HCT116 (cell line): ENCODE measurements around the gene PTPRR. TPM values are rescaled to one million over a fixed set of nuclear protein-coding genes. Genes with fewer than 3 reads are reported as not detected.

Experiments used
- ATAC-seq: fragments of 200-7000 bp; cut with Tn5 transposase; 2 replicates; pipeline ENCODE4 v1.9.1; 2020; ENCODE audit warnings: mild to moderate bottlenecking, moderate library complexity
- BruUV-seq: library from RNA; stranded (reverse); fragments of 400-500 nt; replicated peaks from 2 replicates; lab custom pipeline; 2021; lab: Mats Ljungman, UMichigan
- CTCF ChIA-PET: fragments of 300-600 bp; sonication (Branson Sonifier 250); formaldehyde crosslinking; loops from one replicate; lab custom pipeline; 2021; ENCODE audit warnings: antibody characterized with exemption; lab: Charles Lee
- POLR2A ChIA-PET: fragments of 300-600, 350-600 bp; sonication (Branson Sonifier 250); formaldehyde crosslinking; loops from one replicate; lab custom pipeline; 2021; ENCODE audit warnings: antibody characterized with exemption; lab: Charles Lee
- RAD21 ChIA-PET, 2 experiments: fragments of 300-600 bp; sonication (Branson Sonifier 250); formaldehyde crosslinking; loops; one replicate each; lab custom pipeline; 2023; ENCODE audit warnings: low total read pairs in 2 of 2; ENCODE audit not compliant: uncharacterized antibody in 2 of 2, unreplicated experiment in 2 of 2, low non-redundant PET in 1 of 2; lab: Charles Lee
- DNase-seq: peaks from one replicate; pipeline ENCODE4 v3.0.0-alpha.2; 2010; ENCODE audit warnings: low read depth, low spot score
- H2AFZ ChIP-seq: fragments of 200-600 bp; shearing (Covaris generic), sonication (generic); 2 replicates; pipeline ENCODE4 v1.6.1; 2017; ENCODE audit warnings: low read depth, mixed run types, mixed read lengths, antibody characterized with exemption, low read length; ENCODE audit not compliant: poor library complexity, severe bottlenecking
- H3K27ac ChIP-seq: 2 replicates; pipeline ENCODE4 v1.5.1; 2012; ENCODE audit warnings: low read depth, low read length
- H3K27me3 ChIP-seq: fragments of 200-600 bp; sonication (generic); 2 replicates; pipeline ENCODE4 v1.6.1; 2016; ENCODE audit warnings: mixed run types, low read length, mixed read lengths; ENCODE audit not compliant: insufficient read depth
- H3K36me3 ChIP-seq, 2 experiments: fragments of 200-500 bp in 1 of 2; fragments of 200-600 bp in 1 of 2; sonication (Bioruptor generic) in 1 of 2; sonication (generic) in 1 of 2; 2 replicates each; pipeline versions ENCODE4 v1.5.1 to v1.6.1; 2014 to 2016; ENCODE audit warnings: low read length in 2 of 2, inconsistent platforms in 1 of 2, mixed read lengths in 1 of 2, mixed run types in 1 of 2; ENCODE audit not compliant: insufficient read depth in 2 of 2, control insufficient read depth in 1 of 2
- H3K4me1 ChIP-seq, 2 experiments: fragments of 200-600 bp in 1 of 2; sonication (generic) in 1 of 2; 2 replicates each; pipeline versions ENCODE4 v1.5.1 to v1.6.1; 2012 to 2017; ENCODE audit warnings: low read length in 2 of 2, inconsistent platforms in 1 of 2, mild to moderate bottlenecking in 1 of 2, mixed read lengths in 1 of 2, mixed run types in 1 of 2, moderate library complexity in 1 of 2; ENCODE audit not compliant: insufficient read depth in 2 of 2, control insufficient read depth in 1 of 2
- H3K4me2 ChIP-seq: fragments of 200-600 bp; sonication (generic); 2 replicates; pipeline ENCODE4 v1.6.1; 2017; ENCODE audit warnings: mixed run types, low read length, mixed read lengths
- H3K4me3 ChIP-seq, 2 experiments: fragments of 200-600 bp in 1 of 2; sonication (generic) in 1 of 2; replicated peaks in 1 of 2; 2 replicates each; pipeline ENCODE4 v1.5.1; 2011 to 2016; ENCODE audit warnings: low read length in 2 of 2, control low read depth in 1 of 2, low read depth in 1 of 2, mild to moderate bottlenecking in 1 of 2, mixed read lengths in 1 of 2, mixed run types in 1 of 2
- H3K79me2 ChIP-seq: fragments of 200-600 bp; sonication (generic); 2 replicates; pipeline ENCODE4 v1.6.1; 2017; ENCODE audit warnings: mild to moderate bottlenecking, mixed run types, low read length, moderate library complexity, mixed read lengths; ENCODE audit not compliant: insufficient read depth
- H3K9ac ChIP-seq: fragments of 200-600 bp; sonication (generic); 2 replicates; pipeline ENCODE4 v1.6.1; 2016; ENCODE audit warnings: low read length, mixed read lengths
- H3K9me2 ChIP-seq: fragments of 200-600 bp; sonication (generic), shearing (Covaris generic); 2 replicates; pipeline ENCODE4 v1.6.1; 2017; ENCODE audit warnings: mixed run types, mild to moderate bottlenecking, moderate library complexity; ENCODE audit not compliant: insufficient read depth
- H3K9me3 ChIP-seq, 2 experiments: fragments of 200-500 bp in 1 of 2; fragments of 200-600 bp in 1 of 2; sonication (Bioruptor generic) in 1 of 2; sonication (generic) in 1 of 2; 2 replicates each; pipeline ENCODE4 v1.6.1; 2014 to 2017; ENCODE audit warnings: low read length in 2 of 2, mixed read lengths in 2 of 2, inconsistent platforms in 1 of 2, low read depth in 1 of 2, mild to moderate bottlenecking in 1 of 2, mixed run types in 1 of 2, moderate library complexity in 1 of 2; ENCODE audit not compliant: control insufficient read depth in 1 of 2, insufficient read depth in 1 of 2
- H4K20me1 ChIP-seq: fragments of 200-600 bp; sonication (generic), shearing (Covaris generic); 2 replicates; pipeline ENCODE4 v1.6.1; 2017; ENCODE audit warnings: mixed run types, mild to moderate bottlenecking, moderate library complexity; ENCODE audit not compliant: insufficient read depth
- CEBPB ChIP-seq: IDR thresholded peaks from 2 replicates; pipeline ENCODE4 v1.6.1; 2012; ENCODE audit warnings: low read depth
- ELF1 ChIP-seq: IDR thresholded peaks from 2 replicates; pipeline ENCODE4 v1.6.1; 2012; ENCODE audit warnings: low read depth, borderline replicate concordance
- EZH2 ChIP-seq: fragments of 200-600 bp; sonication (generic); IDR thresholded peaks from 2 replicates; pipeline ENCODE4 v1.6.1; 2017; ENCODE audit warnings: antibody characterized with exemption, mixed run types
- EZH2phosphoT487 ChIP-seq: fragments of 200-600 bp; IDR thresholded peaks from 2 replicates; pipeline ENCODE4 v1.6.1; 2018; ENCODE audit warnings: antibody characterized with exemption, borderline replicate concordance
- FOSL1 ChIP-seq: IDR thresholded peaks from 2 replicates; pipeline ENCODE4 v1.6.1; 2012; ENCODE audit warnings: low read depth
- POLR2AphosphoS5 ChIP-seq: IDR thresholded peaks from 2 replicates; pipeline ENCODE4 v1.6.1; 2011; ENCODE audit warnings: mild to moderate bottlenecking, low read depth, low read length, moderate library complexity
- RAD21 ChIP-seq: IDR thresholded peaks from 2 replicates; pipeline ENCODE4 v1.6.1; 2012; ENCODE audit warnings: low read depth, mild to moderate bottlenecking
- SP1 ChIP-seq: IDR thresholded peaks from 2 replicates; pipeline ENCODE4 v1.6.1; 2012; ENCODE audit warnings: low read depth
- SRF ChIP-seq: IDR thresholded peaks from 2 replicates; pipeline ENCODE4 v1.6.1; 2012; ENCODE audit warnings: low read depth
- YY1 ChIP-seq: IDR thresholded peaks from 2 replicates; pipeline ENCODE4 v1.6.1; 2011; ENCODE audit warnings: low read length, low read depth, moderate library complexity, mild to moderate bottlenecking; ENCODE audit not compliant: insufficient replicate concordance; ENCODE audit errors: extremely low read depth
- ZNF274 ChIP-seq: fragments of 200-500 bp; sonication (Bioruptor generic); IDR thresholded peaks from 2 replicates; pipeline ENCODE4 v1.6.1; 2014; ENCODE audit warnings: mild to moderate bottlenecking, low read depth, low read length, inconsistent platforms
- intact Hi-C: fragments of 100-400 bp; cut with micrococcal nuclease; formaldehyde crosslinking; loops from 2 replicates; pipeline ENCODE4 v1.10.0; 2022
- total RNA-seq: library from RNA; stranded (reverse); gene quantifications from one replicate; pipeline ENCODE4 v1.2.1, GENCODE V29; 2021; ENCODE audit not compliant: unreplicated experiment
- TF ChIP-seq, protein P1 (sequence below), 3 experiments: fragments of 200-600 bp in 1 of 3; sonication (generic) in 1 of 3; IDR thresholded peaks in 2 of 3; conservative IDR thresholded peaks in 1 of 3; 2 replicates each; pipeline ENCODE4 v1.5.1; 2012 to 2017; ENCODE audit warnings: low read depth in 2 of 3, low read length in 2 of 3, antibody characterized with exemption in 1 of 3, borderline replicate concordance in 1 of 3, control low read depth in 1 of 3, mild to moderate bottlenecking in 1 of 3, mixed read lengths in 1 of 3, mixed run types in 1 of 3, moderate library complexity in 1 of 3; ENCODE audit not compliant: insufficient read depth in 1 of 3

PTPRR gene
- total RNA-seq, 1 experiment from 2014 or later: 0.27 TPM

DNA sequence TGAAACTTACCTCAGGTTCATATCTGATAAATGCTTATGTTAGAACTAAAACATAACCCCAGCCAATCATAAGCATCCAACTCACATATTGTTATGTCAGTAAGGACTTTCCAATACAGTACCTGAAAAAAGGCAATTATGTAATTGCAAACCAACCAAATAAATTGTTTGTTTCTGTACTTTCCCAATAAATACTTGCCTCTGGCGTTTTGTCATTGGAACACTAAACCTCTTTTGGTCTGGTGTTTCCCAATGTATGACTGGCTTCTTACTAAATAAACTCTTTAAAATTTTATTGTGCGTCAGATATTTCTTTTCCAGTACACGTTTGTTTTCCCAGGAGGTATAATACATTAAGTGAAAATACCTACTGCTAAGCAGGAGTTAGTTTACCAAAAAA, 276.6 kb downstream of the PTPRR start (continued):
- TF ChIP-seq, protein P1, sequence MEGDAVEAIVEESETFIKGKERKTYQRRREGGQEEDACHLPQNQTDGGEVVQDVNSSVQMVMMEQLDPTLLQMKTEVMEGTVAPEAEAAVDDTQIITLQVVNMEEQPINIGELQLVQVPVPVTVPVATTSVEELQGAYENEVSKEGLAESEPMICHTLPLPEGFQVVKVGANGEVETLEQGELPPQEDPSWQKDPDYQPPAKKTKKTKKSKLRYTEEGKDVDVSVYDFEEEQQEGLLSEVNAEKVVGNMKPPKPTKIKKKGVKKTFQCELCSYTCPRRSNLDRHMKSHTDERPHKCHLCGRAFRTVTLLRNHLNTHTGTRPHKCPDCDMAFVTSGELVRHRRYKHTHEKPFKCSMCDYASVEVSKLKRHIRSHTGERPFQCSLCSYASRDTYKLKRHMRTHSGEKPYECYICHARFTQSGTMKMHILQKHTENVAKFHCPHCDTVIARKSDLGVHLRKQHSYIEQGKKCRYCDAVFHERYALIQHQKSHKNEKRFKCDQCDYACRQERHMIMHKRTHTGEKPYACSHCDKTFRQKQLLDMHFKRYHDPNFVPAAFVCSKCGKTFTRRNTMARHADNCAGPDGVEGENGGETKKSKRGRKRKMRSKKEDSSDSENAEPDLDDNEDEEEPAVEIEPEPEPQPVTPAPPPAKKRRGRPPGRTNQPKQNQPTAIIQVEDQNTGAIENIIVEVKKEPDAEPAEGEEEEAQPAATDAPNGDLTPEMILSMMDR (IDR thresholded peaks at IDR 0.05 in 2 of 3, conservative IDR thresholded peaks at IDR 0.05 in 1 of 3; ENCODE audit: borderline replicate concordance in 1 of 3, insufficient read depth in 1 of 3, low read depth in 2 of 3, low read length in 2 of 3): no peak

DNA sequence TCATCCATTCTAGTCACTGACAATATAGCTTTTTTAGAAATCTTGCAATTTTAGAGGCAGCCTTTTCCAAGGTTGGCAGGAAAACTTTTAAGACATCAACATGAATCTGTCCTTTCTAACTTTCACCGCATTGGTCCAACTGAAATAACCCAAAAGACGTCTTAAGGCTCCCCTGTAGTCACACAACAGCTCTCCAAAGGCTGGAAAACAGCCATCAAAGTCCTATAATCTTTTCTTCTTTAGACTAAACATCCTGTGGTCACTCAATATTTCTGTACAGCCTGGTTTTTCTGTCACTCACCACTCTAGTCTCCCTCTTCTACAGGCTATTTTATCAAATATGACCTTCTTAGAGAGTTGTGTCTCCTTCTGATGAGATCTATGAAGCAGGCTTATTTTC, 278.8 kb downstream of the PTPRR start:
- H3K4me1 ChIP-seq: peaks cover 14 to 27% of the 10 kb centered on the region in 2 experiments
- no peak overlapping the region for H3K4me2 ChIP-seq
- ChIA-PET CTCF (no interaction called here), RAD21 (no interaction called here), POLR2A (no interaction called here)
- H3K36me3 ChIP-seq: no peaks in the 10 kb centered on the region
- no peaks in the 10 kb centered on the region for H3K9me3 ChIP-seq
- BruUV-seq: no TSS peak
- no peak for DNase-seq
- no peak overlapping the region for H3K27ac ChIP-seq
- TF ChIP-seq SRF: no peak
- H3K9ac ChIP-seq: no peak overlapping the region
- no peaks in the 10 kb centered on the region for H4K20me1 ChIP-seq
- H3K79me2 ChIP-seq: no peaks in the 10 kb centered on the region
- no peak overlapping the region for H3K4me3 ChIP-seq
- no peak overlapping the region for H2AFZ ChIP-seq
- ATAC-seq: no peak
- H3K27me3 ChIP-seq: no peaks in the 10 kb centered on the region
- intact Hi-C loops: no loop called here
- no peaks in the 10 kb centered on the region for H3K9me2 ChIP-seq

DNA sequence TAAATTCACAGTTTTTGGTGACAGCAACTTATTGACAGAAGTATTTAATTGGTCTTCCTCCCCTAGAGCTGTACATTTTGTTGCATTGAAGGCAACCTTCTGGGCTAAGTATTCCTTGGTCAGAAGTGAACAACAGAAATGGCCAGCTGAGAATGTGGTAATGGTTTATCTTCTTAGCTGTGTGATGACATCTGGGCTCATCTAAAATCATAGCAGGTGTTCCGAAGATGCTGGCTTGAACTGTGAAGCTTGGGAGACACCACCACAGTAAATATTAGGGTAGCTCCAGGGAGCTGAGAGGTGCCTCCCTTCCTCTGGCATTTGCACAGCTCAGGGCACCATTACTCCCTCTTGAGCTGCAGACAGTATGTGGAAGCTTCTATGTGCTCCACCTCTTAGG, 279.6 kb downstream of the PTPRR start:
- H4K20me1 ChIP-seq: no peaks in the 10 kb centered on the region
- H2AFZ ChIP-seq: no peak overlapping the region
- H3K9ac ChIP-seq: no peak overlapping the region
- H3K27me3 ChIP-seq: no peaks in the 10 kb centered on the region
- BruUV-seq: no TSS peak
- DNase-seq (no peak), ATAC-seq (no peak)
- H3K4me3 ChIP-seq: no peak overlapping the region
- H3K9me2 ChIP-seq: no peaks in the 10 kb centered on the region
- H3K27ac ChIP-seq: no peak overlapping the region
- H3K9me3 ChIP-seq: no peaks in the 10 kb centered on the region
- CTCF ChIA-PET: no interaction called here
- no peaks in the 10 kb centered on the region for H3K36me3 ChIP-seq
- TF ChIP-seq YY1 (no peak), RAD21 (no peak), ELF1 (no peak), EZH2phosphoT487 (no peak), CEBPB (no peak), EZH2 (no peak), ZNF274 (no peak), SRF (no peak), SP1 (no peak), FOSL1 (no peak), POLR2AphosphoS5 (no peak)
- intact Hi-C loops: no loop called here
- no peak overlapping the region for H3K4me2 ChIP-seq
- no peaks in the 10 kb centered on the region for H3K79me2 ChIP-seq
- POLR2A ChIA-PET: no interaction called here
- peaks cover 7 to 19% of the 10 kb centered on the region in 2 experiments for H3K4me1 ChIP-seq
- RAD21 ChIA-PET: no interaction called here
